ENCODE results near the gene GDPD5.

Gene GDPD5

DNA sequence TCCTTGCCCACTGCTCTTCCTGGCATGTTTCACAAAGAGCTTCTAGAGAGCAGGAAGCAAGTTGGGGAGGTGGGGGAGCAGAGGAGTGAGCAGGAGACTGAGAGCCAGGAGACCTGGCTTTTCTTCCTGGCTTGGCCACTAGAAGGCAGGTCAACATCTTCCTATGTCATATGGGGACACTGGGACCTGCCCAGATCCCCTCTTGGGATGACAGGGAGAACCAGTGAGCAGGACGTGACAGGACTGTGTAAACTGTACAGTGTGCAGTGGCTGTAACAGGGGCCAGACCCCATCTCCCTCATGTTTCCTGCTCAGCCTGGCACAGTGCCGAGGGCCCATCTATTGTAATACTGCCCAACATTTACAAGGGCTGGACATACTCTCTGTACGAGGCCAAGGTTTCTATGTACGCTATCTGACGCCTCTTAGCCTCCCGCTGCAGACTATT lies 29.4 kb downstream of the GDPD5 start:
- ATAC-seq = peak; percentile 16; the same call in 1 of the 3 replicates
- TF ChIP-seq CSDC2 (CRISPR knock-in tag; IDR thresholded peaks at IDR 0.05) (no peak), ISL1 (CRISPR knock-in tag; IDR thresholded peaks at IDR 0.05) (no peak), ARNTL (CRISPR knock-in tag; IDR thresholded peaks at IDR 0.05; ENCODE audit: borderline replicate concordance, low read depth) (no peak), ZNF565 (CRISPR knock-in tag; conservative IDR thresholded peaks at IDR 0.05; ENCODE audit: low read depth) (no peak), GLIS3 (CRISPR knock-in tag; IDR thresholded peaks at IDR 0.05) (no peak), ZFP30 (CRISPR knock-in tag; IDR thresholded peaks at IDR 0.05) (no peak), ZNF70 (CRISPR knock-in tag; IDR thresholded peaks at IDR 0.05) (no peak), ZFP3 (CRISPR knock-in tag; IDR thresholded peaks at IDR 0.05) (no peak), ZNF8 (CRISPR knock-in tag; IDR thresholded peaks at IDR 0.05) (no peak), RARB (CRISPR knock-in tag; IDR thresholded peaks at IDR 0.05) (no peak), TOX (CRISPR knock-in tag; IDR thresholded peaks at IDR 0.05; ENCODE audit: borderline replicate concordance) (no peak), OSR1 (CRISPR knock-in tag; IDR thresholded peaks at IDR 0.05) (no peak), TCF4 (CRISPR knock-in tag; IDR thresholded peaks at IDR 0.05; ENCODE audit: borderline replicate concordance) (no peak), SNAI2 (CRISPR knock-in tag; IDR thresholded peaks at IDR 0.05) (no peak)
- TF ChIP-seq, protein P1, sequence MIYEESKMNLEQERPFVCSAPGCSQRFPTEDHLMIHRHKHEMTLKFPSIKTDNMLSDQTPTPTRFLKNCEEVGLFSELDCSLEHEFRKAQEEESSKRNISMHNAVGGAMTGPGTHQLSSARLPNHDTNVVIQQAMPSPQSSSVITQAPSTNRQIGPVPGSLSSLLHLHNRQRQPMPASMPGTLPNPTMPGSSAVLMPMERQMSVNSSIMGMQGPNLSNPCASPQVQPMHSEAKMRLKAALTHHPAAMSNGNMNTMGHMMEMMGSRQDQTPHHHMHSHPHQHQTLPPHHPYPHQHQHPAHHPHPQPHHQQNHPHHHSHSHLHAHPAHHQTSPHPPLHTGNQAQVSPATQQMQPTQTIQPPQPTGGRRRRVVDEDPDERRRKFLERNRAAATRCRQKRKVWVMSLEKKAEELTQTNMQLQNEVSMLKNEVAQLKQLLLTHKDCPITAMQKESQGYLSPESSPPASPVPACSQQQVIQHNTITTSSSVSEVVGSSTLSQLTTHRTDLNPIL (CRISPR knock-in tag; IDR thresholded peaks at IDR 0.05; ENCODE audit: low read depth) = no peak
- TF ChIP-seq, protein P2, sequence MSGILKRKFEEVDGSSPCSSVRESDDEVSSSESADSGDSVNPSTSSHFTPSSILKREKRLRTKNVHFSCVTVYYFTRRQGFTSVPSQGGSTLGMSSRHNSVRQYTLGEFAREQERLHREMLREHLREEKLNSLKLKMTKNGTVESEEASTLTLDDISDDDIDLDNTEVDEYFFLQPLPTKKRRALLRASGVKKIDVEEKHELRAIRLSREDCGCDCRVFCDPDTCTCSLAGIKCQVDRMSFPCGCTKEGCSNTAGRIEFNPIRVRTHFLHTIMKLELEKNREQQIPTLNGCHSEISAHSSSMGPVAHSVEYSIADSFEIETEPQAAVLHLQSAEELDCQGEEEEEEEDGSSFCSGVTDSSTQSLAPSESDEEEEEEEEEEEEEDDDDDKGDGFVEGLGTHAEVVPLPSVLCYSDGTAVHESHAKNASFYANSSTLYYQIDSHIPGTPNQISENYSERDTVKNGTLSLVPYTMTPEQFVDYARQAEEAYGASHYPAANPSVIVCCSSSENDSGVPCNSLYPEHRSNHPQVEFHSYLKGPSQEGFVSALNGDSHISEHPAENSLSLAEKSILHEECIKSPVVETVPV (CRISPR knock-in tag; IDR thresholded peaks at IDR 0.05) = no peak
- TF ChIP-seq, protein P3, sequence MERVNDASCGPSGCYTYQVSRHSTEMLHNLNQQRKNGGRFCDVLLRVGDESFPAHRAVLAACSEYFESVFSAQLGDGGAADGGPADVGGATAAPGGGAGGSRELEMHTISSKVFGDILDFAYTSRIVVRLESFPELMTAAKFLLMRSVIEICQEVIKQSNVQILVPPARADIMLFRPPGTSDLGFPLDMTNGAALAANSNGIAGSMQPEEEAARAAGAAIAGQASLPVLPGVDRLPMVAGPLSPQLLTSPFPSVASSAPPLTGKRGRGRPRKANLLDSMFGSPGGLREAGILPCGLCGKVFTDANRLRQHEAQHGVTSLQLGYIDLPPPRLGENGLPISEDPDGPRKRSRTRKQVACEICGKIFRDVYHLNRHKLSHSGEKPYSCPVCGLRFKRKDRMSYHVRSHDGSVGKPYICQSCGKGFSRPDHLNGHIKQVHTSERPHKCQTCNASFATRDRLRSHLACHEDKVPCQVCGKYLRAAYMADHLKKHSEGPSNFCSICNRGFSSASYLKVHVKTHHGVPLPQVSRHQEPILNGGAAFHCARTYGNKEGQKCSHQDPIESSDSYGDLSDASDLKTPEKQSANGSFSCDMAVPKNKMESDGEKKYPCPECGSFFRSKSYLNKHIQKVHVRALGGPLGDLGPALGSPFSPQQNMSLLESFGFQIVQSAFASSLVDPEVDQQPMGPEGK (CRISPR knock-in tag; IDR thresholded peaks at IDR 0.05; ENCODE audit: borderline replicate concordance) = no peak
- TF ChIP-seq, protein P4, sequence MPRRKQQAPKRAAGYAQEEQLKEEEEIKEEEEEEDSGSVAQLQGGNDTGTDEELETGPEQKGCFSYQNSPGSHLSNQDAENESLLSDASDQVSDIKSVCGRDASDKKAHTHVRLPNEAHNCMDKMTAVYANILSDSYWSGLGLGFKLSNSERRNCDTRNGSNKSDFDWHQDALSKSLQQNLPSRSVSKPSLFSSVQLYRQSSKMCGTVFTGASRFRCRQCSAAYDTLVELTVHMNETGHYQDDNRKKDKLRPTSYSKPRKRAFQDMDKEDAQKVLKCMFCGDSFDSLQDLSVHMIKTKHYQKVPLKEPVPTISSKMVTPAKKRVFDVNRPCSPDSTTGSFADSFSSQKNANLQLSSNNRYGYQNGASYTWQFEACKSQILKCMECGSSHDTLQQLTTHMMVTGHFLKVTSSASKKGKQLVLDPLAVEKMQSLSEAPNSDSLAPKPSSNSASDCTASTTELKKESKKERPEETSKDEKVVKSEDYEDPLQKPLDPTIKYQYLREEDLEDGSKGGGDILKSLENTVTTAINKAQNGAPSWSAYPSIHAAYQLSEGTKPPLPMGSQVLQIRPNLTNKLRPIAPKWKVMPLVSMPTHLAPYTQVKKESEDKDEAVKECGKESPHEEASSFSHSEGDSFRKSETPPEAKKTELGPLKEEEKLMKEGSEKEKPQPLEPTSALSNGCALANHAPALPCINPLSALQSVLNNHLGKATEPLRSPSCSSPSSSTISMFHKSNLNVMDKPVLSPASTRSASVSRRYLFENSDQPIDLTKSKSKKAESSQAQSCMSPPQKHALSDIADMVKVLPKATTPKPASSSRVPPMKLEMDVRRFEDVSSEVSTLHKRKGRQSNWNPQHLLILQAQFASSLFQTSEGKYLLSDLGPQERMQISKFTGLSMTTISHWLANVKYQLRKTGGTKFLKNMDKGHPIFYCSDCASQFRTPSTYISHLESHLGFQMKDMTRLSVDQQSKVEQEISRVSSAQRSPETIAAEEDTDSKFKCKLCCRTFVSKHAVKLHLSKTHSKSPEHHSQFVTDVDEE (CRISPR knock-in tag; IDR thresholded peaks at IDR 0.05) = no peak

DNA sequence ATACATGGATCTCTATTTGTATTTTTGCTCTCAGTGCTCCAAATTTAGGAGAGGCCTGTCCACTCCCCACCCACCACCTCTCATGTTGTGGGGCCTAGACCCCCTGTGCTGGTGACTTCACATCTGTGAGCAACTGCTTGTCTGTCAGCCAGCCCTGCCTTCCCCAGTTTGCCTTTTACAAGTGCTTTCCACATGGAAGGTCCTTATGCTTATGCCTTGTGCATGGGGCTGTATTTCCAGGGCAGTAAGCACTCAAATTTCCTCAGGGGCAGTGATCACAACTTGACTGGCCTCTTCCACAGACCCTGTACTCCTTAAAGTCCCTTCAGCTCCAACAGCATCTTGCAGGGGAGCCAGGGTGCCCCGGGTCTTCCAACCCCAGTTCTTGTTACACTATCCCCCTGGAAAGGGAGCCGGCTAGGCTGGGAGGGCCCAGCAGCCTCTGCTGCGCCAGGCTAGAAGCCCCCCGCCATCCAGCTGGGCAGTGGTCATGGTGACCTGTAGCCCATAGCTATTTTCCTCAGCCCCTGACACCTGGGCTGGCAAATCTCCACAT lies 29.9 kb downstream of the GDPD5 start:
- TF ChIP-seq ZNF8 (CRISPR knock-in tag; IDR thresholded peaks at IDR 0.05) (no peak), TOX (CRISPR knock-in tag; IDR thresholded peaks at IDR 0.05; ENCODE audit: borderline replicate concordance) (no peak), ZNF70 (CRISPR knock-in tag; IDR thresholded peaks at IDR 0.05) (no peak), SNAI2 (CRISPR knock-in tag; IDR thresholded peaks at IDR 0.05) (no peak), ISL1 (CRISPR knock-in tag; IDR thresholded peaks at IDR 0.05) (no peak)
- ATAC-seq = no peak

DNA sequence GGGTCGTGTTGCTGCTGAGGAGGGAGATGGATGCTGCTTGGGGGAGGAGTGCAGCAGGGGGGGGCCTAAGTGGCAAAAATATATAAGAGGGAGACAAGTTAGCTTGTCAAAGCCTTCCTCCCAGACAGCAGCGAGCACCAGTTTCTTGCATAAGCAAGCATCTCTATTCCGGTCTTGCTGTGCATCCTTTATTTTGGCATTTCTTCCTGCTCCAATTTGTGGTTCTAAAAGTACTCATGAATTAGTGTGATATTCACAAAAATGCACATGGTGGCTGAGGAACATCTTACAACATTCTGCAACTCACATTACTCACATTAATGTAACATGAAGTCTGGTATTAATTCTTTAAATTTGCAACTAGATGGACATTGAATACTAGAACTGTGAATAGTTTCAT lies 32.1 kb downstream of the GDPD5 start:
- no peak for ATAC-seq
- no peak for TF ChIP-seq ZC3H10 (CRISPR knock-in tag; IDR thresholded peaks at IDR 0.05)
- TF ChIP-seq, protein P2 (CRISPR knock-in tag; IDR thresholded peaks at IDR 0.05) = no peak
- no peak for TF ChIP-seq GLIS3 (CRISPR knock-in tag; IDR thresholded peaks at IDR 0.05)
- TF ChIP-seq ISL1 (CRISPR knock-in tag; IDR thresholded peaks at IDR 0.05) = no peak
